Endothelial cell of umbilical vein (primary cell): ENCODE measurements around the gene SLC44A1. TPM values are rescaled to one million over a fixed set of nuclear protein-coding genes. Genes with fewer than 3 reads are reported as not detected.

ENCODE experiments used
- BruUV-seq: library from RNA; stranded (reverse); fragments of 400-500 nt; replicated peaks from 2 replicates; lab custom pipeline; 2021; lab: Mats Ljungman, UMichigan
- CTCF ChIA-PET: fragments of 300-600, 350-600 bp; sonication (Branson Sonifier 250); formaldehyde crosslinking; loops from one replicate; lab custom pipeline; 2021; ENCODE audit warnings: antibody characterized with exemption, inconsistent platforms; lab: Charles Lee
- POLR2A ChIA-PET: fragments of 300-600, 350-600 bp; sonication (Branson Sonifier 250); formaldehyde crosslinking; loops from one replicate; lab custom pipeline; 2021; ENCODE audit warnings: antibody characterized with exemption, inconsistent platforms; lab: Charles Lee
- DNase-seq: peaks from one replicate; pipeline ENCODE4 v3.0.0-alpha.2; 2011; ENCODE audit warnings: low read depth, low spot score
- FAIRE-seq: peaks from 2 replicates; lab custom pipeline; 2011; peaks lifted over from hg19 to GRCh38; lab: Jason Lieb, UNC
- H2AFZ ChIP-seq: 2 replicates; pipeline ENCODE4 v1.6.0; 2012; ENCODE audit warnings: low read depth, low read length, control low read depth, inconsistent platforms
- H3K27ac ChIP-seq: 2 replicates; pipeline ENCODE4 v1.5.1; 2011; ENCODE audit warnings: low read depth, mild to moderate bottlenecking, control low read depth, low read length, moderate library complexity; ENCODE audit not compliant: insufficient read depth
- H3K27me3 ChIP-seq, 2 experiments: 2 replicates each; pipeline versions ENCODE4 v1.6.0 to v1.6.1; 2011; ENCODE audit warnings: low read length in 2 of 2, mixed read lengths in 1 of 2; ENCODE audit not compliant: control insufficient read depth in 2 of 2, insufficient read depth in 2 of 2
- H3K36me3 ChIP-seq, 2 experiments: 2 replicates in 1 of 2; 3 replicates in 1 of 2; pipeline ENCODE4 v1.5.1; 2011; ENCODE audit warnings: low read length in 2 of 2, mild to moderate bottlenecking in 1 of 2, moderate library complexity in 1 of 2; ENCODE audit not compliant: control insufficient read depth in 2 of 2, insufficient read depth in 2 of 2; ENCODE audit errors: extremely low read depth in 1 of 2
- H3K4me1 ChIP-seq: 3 replicates; pipeline ENCODE4 v1.5.1; 2011; ENCODE audit warnings: mild to moderate bottlenecking, low read length; ENCODE audit not compliant: control insufficient read depth, insufficient read depth; ENCODE audit errors: extremely low read depth
- H3K4me2 ChIP-seq: 2 replicates; pipeline ENCODE4 v1.6.1; 2011; ENCODE audit warnings: low read length, control low read depth, mixed read lengths; ENCODE audit not compliant: insufficient read depth
- H3K4me3 ChIP-seq, 3 experiments: fragments of 200-600 bp in 1 of 3; sonication (generic), shearing (Covaris generic) in 1 of 3; replicated peaks in 1 of 3; 2 replicates each; pipeline ENCODE4 v1.5.1; 2011 to 2016; ENCODE audit warnings: control low read depth in 3 of 3, low read length in 3 of 3, mild to moderate bottlenecking in 2 of 3, inconsistent platforms in 1 of 3, low read depth in 1 of 3, moderate library complexity in 1 of 3; ENCODE audit not compliant: insufficient read depth in 1 of 3
- H3K79me2 ChIP-seq: 2 replicates; pipeline ENCODE4 v1.6.0; 2012; ENCODE audit warnings: low read length, inconsistent platforms; ENCODE audit not compliant: control insufficient read depth, insufficient read depth
- H3K9ac ChIP-seq: replicated peaks from 2 replicates; pipeline ENCODE3; 2011; ENCODE audit warnings: low read length, control low read depth; ENCODE audit not compliant: insufficient read depth; ENCODE audit errors: extremely low read depth
- H3K9me1 ChIP-seq: replicated peaks from 3 replicates; pipeline ENCODE4 v1.6.0; 2011; ENCODE audit warnings: mild to moderate bottlenecking, low read length; ENCODE audit not compliant: control insufficient read depth, insufficient read depth; ENCODE audit errors: extremely low read depth
- H3K9me3 ChIP-seq: replicated peaks from 2 replicates; pipeline ENCODE4 v1.5.1; 2012; ENCODE audit warnings: low read length, inconsistent platforms; ENCODE audit not compliant: control insufficient read depth, insufficient read depth
- H4K20me1 ChIP-seq: replicated peaks from 2 replicates; pipeline ENCODE3; 2011; ENCODE audit warnings: mild to moderate bottlenecking, low read length; ENCODE audit not compliant: control insufficient read depth, insufficient read depth; ENCODE audit errors: extremely low read depth
- EZH2 ChIP-seq: IDR thresholded peaks from 2 replicates; pipeline ENCODE4 v1.6.1; 2012; ENCODE audit warnings: borderline replicate concordance, low read depth, mild to moderate bottlenecking, moderate library complexity, low read length, inconsistent platforms; ENCODE audit not compliant: severe bottlenecking
- FOS ChIP-seq: IDR thresholded peaks from 2 replicates; pipeline ENCODE4 v1.6.1; 2011; ENCODE audit warnings: mild to moderate bottlenecking, low read length, moderate library complexity, borderline replicate concordance; ENCODE audit not compliant: insufficient read depth
- GATA2 ChIP-seq: IDR thresholded peaks from 2 replicates; pipeline ENCODE4 v1.7.0; 2011; ENCODE audit warnings: low read depth, mild to moderate bottlenecking, moderate library complexity, mixed read lengths, low read length; ENCODE audit not compliant: insufficient read length, insufficient read depth
- JUN ChIP-seq: IDR thresholded peaks from 2 replicates; pipeline ENCODE4 v1.6.1; 2011; ENCODE audit warnings: borderline replicate concordance, low read depth; ENCODE audit not compliant: insufficient read length, insufficient read depth
- MYC ChIP-seq: IDR thresholded peaks from one replicate; pipeline ENCODE4 v1.6.1; 2011; ENCODE audit warnings: mild to moderate bottlenecking, low read depth, low read length
- POLR2A ChIP-seq: IDR thresholded peaks from 2 replicates; pipeline ENCODE4 v1.6.1; 2012; ENCODE audit warnings: low read depth, mild to moderate bottlenecking, control low read depth, low read length
- POLR2AphosphoS5 ChIP-seq: IDR thresholded peaks from 2 replicates; pipeline ENCODE4 v1.6.1; 2012; ENCODE audit warnings: low read depth, mild to moderate bottlenecking, control low read depth, low read length, moderate library complexity; ENCODE audit not compliant: insufficient read depth
- dilution Hi-C: fragments of 300-500 bp; cut with MboI; formaldehyde crosslinking; loops from one replicate; pipeline ENCODE4 v1.15.0; 2019; ENCODE audit warnings: low sequenced_read_pairs; ENCODE audit not compliant: extremely low pct_ligation_motif_present
- intact Hi-C: fragments of 100-400 bp; cut with micrococcal nuclease; formaldehyde crosslinking; loops from one replicate; pipeline ENCODE4 v1.10.0; 2022
- polyA plus RNA-seq, 4 experiments: library from polyadenylated mRNA; depleted of rRNA in 3 of 4; stranded (reverse) in 3 of 4; unstranded in 1 of 4; fragments of >200 nt; gene quantifications; 2 replicates each; pipeline versions ENCODE4 v1.2.1 to v1.2.3, GENCODE V29; 2011 to 2012; ENCODE audit warnings: missing spikeins in 1 of 4
- total RNA-seq: library from RNA; stranded (reverse); gene quantifications from 2 replicates; pipeline ENCODE4 v1.2.3, GENCODE V29; 2021
- TF ChIP-seq, protein P1 (sequence below): IDR thresholded peaks from 2 replicates; pipeline ENCODE4 v1.6.1; 2011; ENCODE audit not compliant: insufficient read depth, insufficient read length
- TF ChIP-seq, protein P2 (sequence below), 2 donors: IDR thresholded peaks; 1 replicate in 1 of 2; 2 replicates in 1 of 2; pipeline ENCODE4 v1.5.1; 2011; ENCODE audit warnings: low read length in 2 of 2, mild to moderate bottlenecking in 2 of 2, moderate library complexity in 2 of 2, control low read depth in 1 of 2, inconsistent platforms in 1 of 2, low read depth in 1 of 2; ENCODE audit not compliant: insufficient read depth in 1 of 2; ENCODE audit errors: extremely low read depth in 1 of 2

SLC44A1 gene
- total and polyA plus RNA-seq, 2 donors (not counting 3 experiments of a cell fraction or from before 2014, with no cell fraction given), result 16.1 to 37.7 TPM

DNA sequence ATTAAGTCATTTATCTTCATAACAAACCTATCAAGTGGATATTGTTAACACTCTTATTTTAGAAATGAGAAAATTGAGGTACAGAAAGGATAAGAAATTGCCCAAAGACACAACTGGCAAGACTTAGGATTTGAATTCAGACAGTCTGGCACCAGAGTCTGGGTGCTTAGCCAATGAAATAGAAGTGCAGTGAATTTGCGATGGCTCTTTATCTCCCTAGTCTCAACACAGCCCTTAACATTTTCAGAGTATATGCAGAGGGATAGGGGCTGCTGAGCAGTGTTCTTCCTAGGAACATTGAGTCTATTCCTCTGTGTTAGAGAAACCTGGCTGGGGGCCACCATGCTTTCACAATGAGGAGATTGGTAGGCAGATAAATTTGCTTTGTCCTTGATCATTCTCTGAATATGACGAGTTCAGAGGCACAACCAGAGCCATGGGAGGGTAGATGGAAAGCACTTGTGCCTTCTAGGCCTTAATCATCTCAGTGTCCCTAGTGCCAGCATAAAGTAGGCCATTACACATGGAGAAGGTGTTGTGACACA is 197.2 kb downstream of the SLC44A1 start:
- POLR2A ChIA-PET, result no interaction called here
- dilution Hi-C loops, result no loop called here

More for the DNA sequence above, 197.2 kb downstream of the SLC44A1 start:
- no TSS peak for BruUV-seq
- no peaks in the 10 kb centered on the region for H3K27me3 ChIP-seq
- CTCF ChIA-PET, result no interaction called here
- H3K4me3 ChIP-seq, result no peak overlapping the region
- H3K9ac ChIP-seq, result no peak overlapping the region
- no peak for TF ChIP-seq EZH2
- TF ChIP-seq POLR2AphosphoS5, result no peak
- no peak for TF ChIP-seq MYC
- TF ChIP-seq, protein P1, sequence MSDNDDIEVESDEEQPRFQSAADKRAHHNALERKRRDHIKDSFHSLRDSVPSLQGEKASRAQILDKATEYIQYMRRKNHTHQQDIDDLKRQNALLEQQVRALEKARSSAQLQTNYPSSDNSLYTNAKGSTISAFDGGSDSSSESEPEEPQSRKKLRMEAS, result no peak
- no peak for TF ChIP-seq FOS
- TF ChIP-seq JUN, result no peak
- no peak for TF ChIP-seq GATA2
- TF ChIP-seq, protein P2, sequence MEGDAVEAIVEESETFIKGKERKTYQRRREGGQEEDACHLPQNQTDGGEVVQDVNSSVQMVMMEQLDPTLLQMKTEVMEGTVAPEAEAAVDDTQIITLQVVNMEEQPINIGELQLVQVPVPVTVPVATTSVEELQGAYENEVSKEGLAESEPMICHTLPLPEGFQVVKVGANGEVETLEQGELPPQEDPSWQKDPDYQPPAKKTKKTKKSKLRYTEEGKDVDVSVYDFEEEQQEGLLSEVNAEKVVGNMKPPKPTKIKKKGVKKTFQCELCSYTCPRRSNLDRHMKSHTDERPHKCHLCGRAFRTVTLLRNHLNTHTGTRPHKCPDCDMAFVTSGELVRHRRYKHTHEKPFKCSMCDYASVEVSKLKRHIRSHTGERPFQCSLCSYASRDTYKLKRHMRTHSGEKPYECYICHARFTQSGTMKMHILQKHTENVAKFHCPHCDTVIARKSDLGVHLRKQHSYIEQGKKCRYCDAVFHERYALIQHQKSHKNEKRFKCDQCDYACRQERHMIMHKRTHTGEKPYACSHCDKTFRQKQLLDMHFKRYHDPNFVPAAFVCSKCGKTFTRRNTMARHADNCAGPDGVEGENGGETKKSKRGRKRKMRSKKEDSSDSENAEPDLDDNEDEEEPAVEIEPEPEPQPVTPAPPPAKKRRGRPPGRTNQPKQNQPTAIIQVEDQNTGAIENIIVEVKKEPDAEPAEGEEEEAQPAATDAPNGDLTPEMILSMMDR (IDR thresholded peaks at IDR 0.05; ENCODE audit: extremely low read depth in 1 of 2, insufficient read depth in 1 of 2, low read depth in 1 of 2, low read length in 2 of 2), result no peak
- TF ChIP-seq POLR2A, result no peak
- H3K79me2 ChIP-seq, result no peaks in the 10 kb centered on the region
- FAIRE-seq (no peak), DNase-seq (no peak)
- H3K4me2 ChIP-seq, result no peak overlapping the region
- no peaks in the 10 kb centered on the region for H3K9me3 ChIP-seq
- no peaks in the 10 kb centered on the region for H3K4me1 ChIP-seq
- no peak overlapping the region for H2AFZ ChIP-seq
- intact Hi-C loops, result no loop called here
- no peaks in the 10 kb centered on the region for H3K36me3 ChIP-seq
- H4K20me1 ChIP-seq, result no peaks in the 10 kb centered on the region
- H3K9me1 ChIP-seq, result no peaks in the 10 kb centered on the region
- no peak overlapping the region for H3K27ac ChIP-seq
